Endodermal cell (in vitro differentiated cells): ENCODE results near the gene MACO1. TPM values are rescaled to one million over a fixed set of nuclear protein-coding genes. Genes with fewer than 3 reads are reported as not detected.

Experiments
- DNase-seq: peaks from one replicate; pipeline ENCODE4 v3.0.0-alpha.2; 2017
- H3K27ac ChIP-seq: 2 replicates; pipeline ENCODE4 v1.5.1; 2013; ENCODE audit warnings: mild to moderate bottlenecking, low read depth, low read length, moderate library complexity
- H3K27me3 ChIP-seq: 2 replicates; pipeline ENCODE4 v1.6.1; 2013; ENCODE audit warnings: mild to moderate bottlenecking, low read length, moderate library complexity; ENCODE audit not compliant: insufficient read depth, control insufficient read depth, poor library complexity, severe bottlenecking
- H3K36me3 ChIP-seq: 2 replicates; pipeline ENCODE4 v1.7.0; 2013; ENCODE audit warnings: mild to moderate bottlenecking, low read length, moderate library complexity; ENCODE audit not compliant: control insufficient read depth, insufficient read depth
- H3K4me1 ChIP-seq: one replicate; pipeline ENCODE4 v1.7.0; 2013; ENCODE audit warnings: low read length; ENCODE audit not compliant: control insufficient read depth, insufficient read depth
- H3K4me3 ChIP-seq: 2 replicates; pipeline ENCODE4 v1.5.1; 2013; ENCODE audit warnings: mild to moderate bottlenecking, low read length, moderate library complexity
- H3K9ac ChIP-seq: 2 replicates; pipeline ENCODE4 v1.6.1; 2013; ENCODE audit warnings: mild to moderate bottlenecking, low read length, moderate library complexity; ENCODE audit not compliant: poor library complexity, severe bottlenecking; ENCODE audit errors: extremely low read depth
- H3K9me3 ChIP-seq: 2 replicates; pipeline ENCODE4 v1.6.1; 2013; ENCODE audit warnings: mild to moderate bottlenecking, low read length, moderate library complexity; ENCODE audit not compliant: control insufficient read depth
- H3K27ac Mint-ChIP-seq: 2 replicates; pipeline ENCODE4 v1.8.0; 2020; ENCODE audit warnings: mixed read lengths
- H3K27me3 Mint-ChIP-seq: 2 replicates; pipeline ENCODE4 v1.8.0; 2021; ENCODE audit warnings: mild to moderate bottlenecking, mixed read lengths; ENCODE audit not compliant: insufficient read depth
- H3K36me3 Mint-ChIP-seq: 2 replicates; pipeline ENCODE4 v1.8.0; 2020; ENCODE audit warnings: low read depth, mixed read lengths
- H3K4me1 Mint-ChIP-seq: 2 replicates; pipeline ENCODE4 v1.8.0; 2020; ENCODE audit warnings: mixed read lengths
- H3K4me3 Mint-ChIP-seq: 2 replicates; pipeline ENCODE4 v1.8.0; 2020; ENCODE audit warnings: mild to moderate bottlenecking, moderate library complexity, mixed read lengths
- H3K9me3 Mint-ChIP-seq: 2 replicates; pipeline ENCODE4 v1.8.0; 2020; ENCODE audit warnings: mild to moderate bottlenecking, mixed read lengths
- CTCF ChIP-seq: fragments of 200-600 bp; sonication (generic); conservative IDR thresholded peaks from 2 replicates; pipeline ENCODE4 v1.5.0; 2021; ENCODE audit warnings: antibody characterized with exemption, mild to moderate bottlenecking
- WGBS, 2 experiments: methylation state at CpG; one replicate each; pipeline versions ENCODE4 v1.1.5 to v1.1.7; 2013; ENCODE audit warnings: missing lambda C conversion rate in 2 of 2, mixed read lengths in 1 of 2; ENCODE audit not compliant: insufficient coverage in 1 of 2, insufficient read length in 1 of 2; 5-methylcytosine and 5-hydroxymethylcytosine counted together
- total RNA-seq, 2 donors: library from RNA; stranded (reverse); fragmentation: NEBNext Ultra II Directional in 1 of 2; extraction: Animal tissue kit (Norgen Biotek cat#: 25700) in 1 of 2; gene quantifications; 2 replicates in 1 of 2; 3 replicates in 1 of 2; pipeline ENCODE4 v1.2.1, GENCODE V29; 2021

Gene MACO1
- total RNA-seq, 2 donors from 2014 or later: 13.1 to 14.1 TPM

GRCh38 chr1:25473653-25474225 lies 43.0 kb downstream of the MACO1 start:
- H3K27me3 Mint-ChIP-seq: peaks cover 36% of the 10 kb centered on the region
- 100% methylated on average over 1 of the region's 1 CpG; no CpG with 5 or more reads in 1 of the 2 experiments for WGBS, 2 experiments
- H3K36me3 ChIP-seq: no peaks in the 10 kb centered on the region
- no peaks in the 10 kb centered on the region for H3K9me3 Mint-ChIP-seq
- H3K9me3 ChIP-seq: no peaks in the 10 kb centered on the region
- H3K4me3 ChIP-seq: no peak overlapping the region
- peaks cover 41% of the 10 kb centered on the region for H3K27me3 ChIP-seq
- H3K4me1 ChIP-seq: peaks cover 7% of the 10 kb centered on the region
- DNase-seq: no peak
- H3K27ac Mint-ChIP-seq: no peak overlapping the region
- peaks cover 17% of the 10 kb centered on the region for H3K4me1 Mint-ChIP-seq
- no peak overlapping the region for H3K4me3 Mint-ChIP-seq
- H3K9ac ChIP-seq: no peak overlapping the region
- TF ChIP-seq CTCF: no peak
- H3K27ac ChIP-seq: no peak overlapping the region
- peaks cover 9% of the 10 kb centered on the region for H3K36me3 Mint-ChIP-seq

GRCh38 chr1:25474439-25475047 lies 43.8 kb downstream of the MACO1 start:
- Histone ChIP-seq H3K9me3 (no peaks in the 10 kb centered on the region), H3K27ac (no peak overlapping the region), H3K4me1 (peaks cover 7% of the 10 kb centered on the region), H3K27me3 (peaks cover 48% of the 10 kb centered on the region), H3K4me3 (no peak overlapping the region), H3K36me3 (peaks cover 2% of the 10 kb centered on the region), H3K9ac (no peak overlapping the region)
- Mint-ChIP-seq H3K4me3 (no peak overlapping the region), H3K36me3 (peaks cover 9% of the 10 kb centered on the region), H3K9me3 (no peaks in the 10 kb centered on the region), H3K4me1 (peaks cover 17% of the 10 kb centered on the region), H3K27me3 (peaks cover 38% of the 10 kb centered on the region), H3K27ac (no peak overlapping the region)
- WGBS, 2 experiments: 77 to 92% methylated on average over 2 to 5 of the region's 5 CpGs
- no peak for DNase-seq
- no peak for TF ChIP-seq CTCF

GRCh38 chr1:25476186-25477097 lies 45.7 kb downstream of the MACO1 start:
- no peak overlapping the region for H3K4me3 ChIP-seq
- H3K27ac ChIP-seq: peak overlapping the region; percentile 57
- H3K27me3 Mint-ChIP-seq: peaks cover 45% of the 10 kb centered on the region
- H3K9me3 Mint-ChIP-seq: no peaks in the 10 kb centered on the region
- no peak overlapping the region for H3K9ac ChIP-seq
- no peak overlapping the region for H3K27ac Mint-ChIP-seq
- H3K9me3 ChIP-seq: no peaks in the 10 kb centered on the region
- peaks cover 2% of the 10 kb centered on the region for H3K36me3 Mint-ChIP-seq
- peaks cover 5% of the 10 kb centered on the region for H3K36me3 ChIP-seq
- TF ChIP-seq CTCF: no peak
- H3K27me3 ChIP-seq: peaks cover 61% of the 10 kb centered on the region
- peaks cover 7% of the 10 kb centered on the region for H3K4me1 ChIP-seq
- 87 to 100% methylated on average over 1 to 2 of the region's 2 CpGs for WGBS, 2 experiments
- peaks cover 13% of the 10 kb centered on the region for H3K4me1 Mint-ChIP-seq
- no peak for DNase-seq
- H3K4me3 Mint-ChIP-seq: no peak overlapping the region
